SU-DHL-6 (cell line): ENCODE data around the gene ZNF584.

Source experiments
- EZH2phosphoT487 ChIP-seq: fragments of 200-600 bp; sonication (generic), shearing (Covaris generic); conservative IDR thresholded peaks from 2 replicates; pipeline ENCODE4 v1.6.1; 2018; ENCODE audit warnings: mild to moderate bottlenecking, antibody characterized with exemption, low read length, moderate library complexity, mixed read lengths
- TF ChIP-seq, protein P1 (sequence below): fragments of 200-600 bp; sonication (generic); IDR thresholded peaks from one replicate; pipeline ENCODE4 v1.5.1; 2017; ENCODE audit warnings: antibody characterized with exemption, mild to moderate bottlenecking, low read length, moderate library complexity; ENCODE audit not compliant: insufficient read depth, poor library complexity, severe bottlenecking

- TF ChIP-seq EZH2phosphoT487, result no peak
- TF ChIP-seq, protein P1, sequence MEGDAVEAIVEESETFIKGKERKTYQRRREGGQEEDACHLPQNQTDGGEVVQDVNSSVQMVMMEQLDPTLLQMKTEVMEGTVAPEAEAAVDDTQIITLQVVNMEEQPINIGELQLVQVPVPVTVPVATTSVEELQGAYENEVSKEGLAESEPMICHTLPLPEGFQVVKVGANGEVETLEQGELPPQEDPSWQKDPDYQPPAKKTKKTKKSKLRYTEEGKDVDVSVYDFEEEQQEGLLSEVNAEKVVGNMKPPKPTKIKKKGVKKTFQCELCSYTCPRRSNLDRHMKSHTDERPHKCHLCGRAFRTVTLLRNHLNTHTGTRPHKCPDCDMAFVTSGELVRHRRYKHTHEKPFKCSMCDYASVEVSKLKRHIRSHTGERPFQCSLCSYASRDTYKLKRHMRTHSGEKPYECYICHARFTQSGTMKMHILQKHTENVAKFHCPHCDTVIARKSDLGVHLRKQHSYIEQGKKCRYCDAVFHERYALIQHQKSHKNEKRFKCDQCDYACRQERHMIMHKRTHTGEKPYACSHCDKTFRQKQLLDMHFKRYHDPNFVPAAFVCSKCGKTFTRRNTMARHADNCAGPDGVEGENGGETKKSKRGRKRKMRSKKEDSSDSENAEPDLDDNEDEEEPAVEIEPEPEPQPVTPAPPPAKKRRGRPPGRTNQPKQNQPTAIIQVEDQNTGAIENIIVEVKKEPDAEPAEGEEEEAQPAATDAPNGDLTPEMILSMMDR, result no peak
These were observed 51.6 kb downstream of the ZNF584 start for GRCh38 chr19:58460039-58460438.
